Psoas muscle (tissue), 8 donors: ENCODE results near the gene OOSP4B. TPM values are rescaled to one million over a fixed set of nuclear protein-coding genes. Genes with fewer than 3 reads are reported as not detected.
"Not testable (repeated sequence)": the region's sequence is repeated elsewhere in the genome, so short reads cannot be mapped to it uniquely, and the experiment has no call there.

ENCODE experiments used
- ATAC-seq, 4 donors: fragments of 200-7000 bp; cut with Tn5 transposase; one replicate each; pipeline ENCODE4 v1.9.1; 2020; ENCODE audit warnings: moderate library complexity in 3 of 4, mild to moderate bottlenecking in 2 of 4
- DNase-seq, 2 donors: peaks; one replicate each; pipeline ENCODE4 v3.0.0-alpha.2; 2020
- H3K27ac ChIP-seq: fragments of 200-600 bp; one replicate; pipeline ENCODE4 v1.8.0; 2022
- H3K27me3 ChIP-seq, 3 donors: fragments of 200-600 bp in 1 of 3; one replicate each; pipeline versions ENCODE4 v1.6.1 to v1.8.0; 2013 to 2022; ENCODE audit warnings: low read length in 2 of 3, mild to moderate bottlenecking in 2 of 3, moderate library complexity in 1 of 3; ENCODE audit not compliant: insufficient read depth in 3 of 3
- H3K36me3 ChIP-seq, 2 donors: fragments of 200-600 bp in 1 of 2; one replicate each; pipeline versions ENCODE4 v1.6.1 to v1.8.0; 2013 to 2022; ENCODE audit warnings: low read depth in 1 of 2, mild to moderate bottlenecking in 1 of 2, moderate library complexity in 1 of 2; ENCODE audit not compliant: insufficient read depth in 1 of 2
- H3K4me1 ChIP-seq: fragments of 200-600 bp; one replicate; pipeline ENCODE4 v1.8.0; 2022
- H3K4me3 ChIP-seq: fragments of 200-600 bp; one replicate; pipeline ENCODE4 v1.8.0; 2022; ENCODE audit warnings: mild to moderate bottlenecking
- H3K9me3 ChIP-seq: fragments of 200-600 bp; one replicate; pipeline ENCODE4 v1.8.0; 2022
- WGBS, 3 donors: extraction: QIAGEN DNeasy Blood & Tissue Kit; methylation state at CpG; one replicate each; pipeline versions ENCODE4 v1.1.6 to v1.1.7; 2013; 5-methylcytosine and 5-hydroxymethylcytosine counted together
- intact Hi-C, 2 donors: fragments of 100-400 bp; cut with DNase I; formaldehyde crosslinking; loops; one replicate each; pipeline versions ENCODE4 v1.11.0 to v1.14.2; 2022
- polyA plus RNA-seq, 3 donors: library from polyadenylated mRNA; stranded (reverse); fragments of 200-250 nt; gene quantifications; one replicate each; pipeline ENCODE4 v1.2.3, GENCODE V29; 2013
- total RNA-seq, 4 donors: library from RNA; stranded (reverse); fragmentation: NEBNext Ultra II Directional in 2 of 4; extraction: Animal tissue kit (Norgen Biotek cat#: 25700) in 2 of 4; gene quantifications; one replicate each; pipeline versions ENCODE4 v1.2.1 to v1.2.4, GENCODE V29; 2021 to 2023
- TF ChIP-seq, protein P1 (sequence below): fragments of 200-600 bp; IDR thresholded peaks from one replicate; pipeline ENCODE4 v1.8.0; 2022; ENCODE audit warnings: antibody characterized with exemption
- donor health status: healthy with polysubstance abuse.
- donor health status: DM: no; HTN: no; CAD: no; lungs with moderate emphysema.
- donor health status: Bipolar disorder and iron deficiency.
- donor health status: healthy.
- donor health status: DM: yes; HTN: yes; CAD: no.
- donor health status: DM: no; HTN: no; CAD: no.
- donor health status: DM: no; HTN: no; CAD: no.
- donor health status: DM: yes; HTN: yes; CAD: no.

Gene OOSP4B
- total and polyA plus RNA-seq, 7 donors = not detected

DNA sequence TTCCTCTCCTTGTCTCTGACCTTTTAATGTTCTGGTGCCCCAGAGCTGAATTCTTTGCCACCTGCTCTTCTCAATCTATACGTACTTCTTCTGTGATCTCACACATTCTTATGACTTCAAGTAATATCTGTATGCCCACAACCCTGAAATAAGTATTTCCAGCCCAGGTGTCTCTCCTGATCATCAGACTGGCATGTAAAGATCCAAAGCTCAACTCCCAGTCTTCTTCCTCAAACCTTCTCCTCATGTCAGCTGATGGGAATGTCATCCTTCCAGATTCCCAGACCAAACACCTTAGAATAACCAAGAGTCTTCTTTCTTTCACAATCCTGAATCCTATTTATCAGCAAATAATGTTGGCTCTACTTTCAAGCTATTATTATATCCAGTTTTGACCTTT is 48.8 kb downstream of the OOSP4B start:
- WGBS, 3 donors = 55 to 73% (median 67%) methylated on average over 1 of the region's 1 CpG
- intact Hi-C loops = no loop called here
- H3K4me3 ChIP-seq = no peak overlapping the region
- ATAC-seq (no peak), DNase-seq (no peak)
- no peaks in the 10 kb centered on the region for H3K36me3 ChIP-seq
- TF ChIP-seq, protein P1, sequence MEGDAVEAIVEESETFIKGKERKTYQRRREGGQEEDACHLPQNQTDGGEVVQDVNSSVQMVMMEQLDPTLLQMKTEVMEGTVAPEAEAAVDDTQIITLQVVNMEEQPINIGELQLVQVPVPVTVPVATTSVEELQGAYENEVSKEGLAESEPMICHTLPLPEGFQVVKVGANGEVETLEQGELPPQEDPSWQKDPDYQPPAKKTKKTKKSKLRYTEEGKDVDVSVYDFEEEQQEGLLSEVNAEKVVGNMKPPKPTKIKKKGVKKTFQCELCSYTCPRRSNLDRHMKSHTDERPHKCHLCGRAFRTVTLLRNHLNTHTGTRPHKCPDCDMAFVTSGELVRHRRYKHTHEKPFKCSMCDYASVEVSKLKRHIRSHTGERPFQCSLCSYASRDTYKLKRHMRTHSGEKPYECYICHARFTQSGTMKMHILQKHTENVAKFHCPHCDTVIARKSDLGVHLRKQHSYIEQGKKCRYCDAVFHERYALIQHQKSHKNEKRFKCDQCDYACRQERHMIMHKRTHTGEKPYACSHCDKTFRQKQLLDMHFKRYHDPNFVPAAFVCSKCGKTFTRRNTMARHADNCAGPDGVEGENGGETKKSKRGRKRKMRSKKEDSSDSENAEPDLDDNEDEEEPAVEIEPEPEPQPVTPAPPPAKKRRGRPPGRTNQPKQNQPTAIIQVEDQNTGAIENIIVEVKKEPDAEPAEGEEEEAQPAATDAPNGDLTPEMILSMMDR = no peak
- H3K9me3 ChIP-seq = no peaks in the 10 kb centered on the region
- H3K27ac ChIP-seq = no peak overlapping the region
- no peaks in the 10 kb centered on the region for H3K27me3 ChIP-seq
- no peaks in the 10 kb centered on the region for H3K4me1 ChIP-seq

DNA sequence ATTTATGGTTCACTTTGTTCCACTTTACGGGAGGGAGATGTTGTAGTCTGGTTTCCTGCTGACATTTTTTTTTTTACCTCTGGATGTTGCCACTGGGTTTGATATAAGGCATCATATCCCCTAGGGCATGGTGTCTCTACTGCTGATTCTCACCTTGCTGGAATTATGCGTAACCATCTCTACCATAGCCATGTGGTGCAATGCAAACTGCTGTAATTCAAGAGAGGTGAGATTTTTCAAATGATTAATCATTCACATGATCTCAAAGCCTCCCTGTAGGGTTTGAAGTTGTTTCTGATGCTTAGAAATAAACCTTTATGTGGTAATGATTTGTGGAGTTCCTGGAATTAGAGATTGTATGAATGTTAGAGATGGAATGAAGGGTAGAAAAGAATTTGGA is 52.5 kb downstream of the OOSP4B start:
- DNase-seq (no peak), ATAC-seq (no peak)
- Histone ChIP-seq H3K4me1 (no peaks in the 10 kb centered on the region), H3K4me3 (no peak overlapping the region), H3K27me3 (no peaks in the 10 kb centered on the region), H3K27ac (no peak overlapping the region), H3K36me3 (no peaks in the 10 kb centered on the region), H3K9me3 (no peaks in the 10 kb centered on the region)
- intact Hi-C loops = no loop called here
- TF ChIP-seq, protein P1 = no peak
- 59 to 62% (median 62%) methylated on average over 2 of the region's 2 CpGs for WGBS, 3 donors

DNA sequence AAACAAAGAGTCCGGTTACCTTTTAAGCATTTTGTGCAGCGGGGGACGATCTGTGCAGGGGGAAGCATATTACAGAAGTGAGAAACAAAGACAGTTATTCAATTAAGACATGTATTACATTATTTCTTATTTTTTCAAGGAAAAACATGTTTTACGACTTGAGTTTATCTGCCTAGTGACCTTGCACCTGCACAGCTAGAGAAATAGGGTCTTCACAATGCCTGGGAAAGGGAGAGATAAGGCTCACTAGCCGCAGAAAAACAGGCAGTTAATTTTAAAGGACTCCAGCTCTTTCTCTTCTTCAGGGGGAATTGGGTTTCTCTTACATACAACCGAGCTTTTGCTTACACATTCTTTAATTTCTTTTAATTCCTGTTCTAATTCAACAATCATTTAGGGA is 54.7 kb downstream of the OOSP4B start:
- H3K36me3 ChIP-seq, ATAC-seq, H3K4me1 ChIP-seq, H3K4me3 ChIP-seq, intact Hi-C loops, DNase-seq, H3K9me3 ChIP-seq, H3K27me3 ChIP-seq, H3K27ac ChIP-seq: not testable (repeated sequence)
- WGBS, 3 donors = 71 to 72% (median 72%) methylated on average over 6 of the region's 6 CpGs

DNA sequence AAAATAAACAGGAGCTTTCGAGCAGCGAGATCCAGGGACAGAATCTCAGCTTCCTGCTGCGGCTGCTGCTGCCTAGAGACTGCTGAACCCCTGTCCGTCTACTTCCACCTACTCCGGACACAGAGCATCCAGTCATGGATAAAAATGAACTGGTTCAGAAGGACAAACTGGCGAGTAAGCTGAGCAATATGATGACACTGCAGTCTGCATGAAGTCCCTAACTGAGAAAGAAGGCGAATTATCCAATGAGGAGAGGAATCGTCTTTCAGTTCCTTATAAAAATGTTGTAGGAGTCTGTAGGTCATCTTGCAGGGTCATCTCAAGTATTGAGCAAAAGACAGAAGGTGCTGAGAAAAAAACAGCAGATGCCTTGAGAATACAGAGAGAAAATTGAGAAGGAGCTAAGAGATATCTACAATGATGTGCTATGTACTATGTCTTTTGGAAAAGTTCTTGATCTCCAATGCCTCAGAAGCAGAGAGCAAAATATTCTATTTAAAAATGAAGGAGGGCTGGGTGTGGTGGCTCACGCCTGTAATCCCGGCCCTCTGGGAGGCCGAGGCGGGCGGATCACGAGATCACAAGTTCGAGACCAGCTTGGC is 60.3 kb downstream of the OOSP4B start:
- no peak for ATAC-seq
- intact Hi-C loops = no loop called here
- Histone ChIP-seq H3K9me3 (no peaks in the 10 kb centered on the region), H3K27ac (no peak overlapping the region), H3K4me3 (no peak overlapping the region), H3K4me1 (no peaks in the 10 kb centered on the region), H3K27me3 (no peaks in the 10 kb centered on the region), H3K36me3 (no peaks in the 10 kb centered on the region)
- WGBS, 3 donors = 75 to 81% (median 79%) methylated on average over 15 of the region's 15 CpGs
- DNase-seq = no peak
- TF ChIP-seq, protein P1 = no peak

DNA sequence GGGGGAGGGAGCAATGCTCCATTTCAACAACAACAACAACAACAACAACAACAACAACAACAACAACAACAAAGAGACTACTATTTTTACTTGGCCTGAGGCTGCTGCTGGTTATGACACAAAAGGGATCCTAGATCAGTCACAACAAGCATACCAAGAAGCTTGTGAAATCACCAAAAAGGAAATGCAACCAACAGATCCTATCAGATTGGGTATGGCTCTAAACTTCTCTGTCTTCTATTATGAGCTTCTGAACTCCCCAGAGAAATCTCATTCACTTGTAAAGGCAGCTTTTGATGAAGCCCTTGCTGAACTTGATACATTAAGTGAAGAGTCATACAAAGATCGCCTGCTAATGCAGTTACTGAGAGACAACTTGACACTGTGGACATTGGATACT is 61.0 kb downstream of the OOSP4B start:
- TF ChIP-seq, protein P1 = no peak
- no peak overlapping the region for H3K27ac ChIP-seq
- H3K27me3 ChIP-seq = no peaks in the 10 kb centered on the region
- ATAC-seq (no peak), DNase-seq (no peak)
- H3K9me3 ChIP-seq = no peaks in the 10 kb centered on the region
- WGBS, 3 donors = 40 to 67% (median 47%) methylated on average over 1 of the region's 1 CpG
- H3K36me3 ChIP-seq = no peaks in the 10 kb centered on the region
- H3K4me1 ChIP-seq = no peaks in the 10 kb centered on the region
- no peak overlapping the region for H3K4me3 ChIP-seq
- intact Hi-C loops = no loop called here
